ENCODE data around the gene HP1BP3. TPM values are rescaled to one million over a fixed set of nuclear protein-coding genes. Genes with fewer than 3 reads are reported as not detected.

Gene HP1BP3
- total RNA-seq, 1 experiment from 2014 or later, result 207 TPM

GRCh38 chr1:20710469-20711284 is 76.4 kb downstream of the HP1BP3 start:
- Histone ChIP-seq H3K4me2 (ENCODE audit: low read length) (no peak overlapping the region), H3K9ac (ENCODE audit: low read length) (no peak overlapping the region), H3K9me3 (ENCODE audit: control insufficient read depth in 1 of 2, insufficient read depth in 1 of 2, low read depth in 1 of 2, low read length in 2 of 2) (no peaks in the 10 kb centered on the region), H3K79me2 (ENCODE audit: insufficient read depth, low read length) (no peaks in the 10 kb centered on the region), H2AFZ (ENCODE audit: low read depth, low read length, poor library complexity, severe bottlenecking) (no peak overlapping the region), H3K4me1 (ENCODE audit: control insufficient read depth in 1 of 2, insufficient read depth in 2 of 2, low read length in 2 of 2) (no peaks in the 10 kb centered on the region), H3K36me3 (ENCODE audit: control insufficient read depth in 1 of 2, insufficient read depth in 2 of 2, low read length in 2 of 2) (no peaks in the 10 kb centered on the region), H3K4me3 (replicated peaks in 1 of 2; ENCODE audit: low read depth in 1 of 2, low read length in 2 of 2) (no peak overlapping the region), H3K27ac (ENCODE audit: low read depth, low read length) (no peak overlapping the region), H3K27me3 (ENCODE audit: insufficient read depth, low read length) (no peaks in the 10 kb centered on the region), H4K20me1 (ENCODE audit: insufficient read depth) (no peaks in the 10 kb centered on the region), H3K9me2 (ENCODE audit: insufficient read depth) (no peaks in the 10 kb centered on the region)
- ChIA-PET POLR2A (no interaction called here), RAD21 (ENCODE audit: low non-redundant PET in 1 of 2, low total read pairs in 2 of 2, uncharacterized antibody in 2 of 2, unreplicated experiment in 2 of 2) (no interaction called here), CTCF (no interaction called here)
- ATAC-seq (no peak), DNase-seq (ENCODE audit: low read depth, low spot score) (no peak)
- intact Hi-C loops (cut with micrococcal nuclease), result no loop called here
- TF ChIP-seq SRF (IDR thresholded peaks at IDR 0.05; ENCODE audit: low read depth), result no peak
- no peak for TF ChIP-seq EZH2phosphoT487 (IDR thresholded peaks at IDR 0.05; ENCODE audit: borderline replicate concordance)
- no peak for TF ChIP-seq REST (IDR thresholded peaks at IDR 0.05; ENCODE audit: low read depth)
- no peak for TF ChIP-seq TCF7L2 (IDR thresholded peaks at IDR 0.05; ENCODE audit: borderline replicate concordance, extremely low read depth, insufficient read depth, insufficient read length)
- TF ChIP-seq EGR1 (IDR thresholded peaks at IDR 0.05; ENCODE audit: low read depth), result no peak
- TF ChIP-seq RAD21 (IDR thresholded peaks at IDR 0.05; ENCODE audit: low read depth), result no peak
- TF ChIP-seq POLR2AphosphoS5 (IDR thresholded peaks at IDR 0.05; ENCODE audit: low read depth, low read length), result no peak
- BruUV-seq (replicated peaks), result no TSS peak

Measured in HCT116 (cell line).